ENCODE data around the gene MPPED1. TPM values are rescaled to one million over a fixed set of nuclear protein-coding genes. Genes with fewer than 3 reads are reported as not detected.

MPPED1 gene
- total and polyA plus RNA-seq, 2 of the 13 experiments (the other 11 are each of a cell fraction or from before 2014, with no cell fraction given) = 0.77 TPM; not detected in 1

- TF ChIP-seq ZNF615 (CRISPR knock-in tag; IDR thresholded peaks at IDR 0.05; ENCODE audit: borderline replicate concordance) (no peak), SPEN (CRISPR knock-in tag; IDR thresholded peaks at IDR 0.05; ENCODE audit: low read depth) (no peak)
Measured at GRCh38 chr22:43535741-43536140, 123.9 kb downstream of the MPPED1 start (continued).

GRCh38 chr22:43537019-43537585 is 125.3 kb downstream of the MPPED1 start:
- 30% methylated on average over 13 of the region's 14 CpGs for WGBS (ENCODE audit: low lambda C conversion rate)
- H3K79me2 ChIP-seq (ENCODE audit: insufficient read depth, low read length) = no peaks in the 10 kb centered on the region
- peaks cover 6 to 32% of the 10 kb centered on the region in 2 experiments; a peak in 2 of 5 replicates for H3K27me3 ChIP-seq (ENCODE audit: control insufficient read depth in 1 of 2, insufficient read depth in 2 of 2, low read length in 2 of 2)
- TF ChIP-seq ZNF468 (CRISPR knock-in tag; IDR thresholded peaks at IDR 0.05) = no peak
- no peak for TF ChIP-seq ARNT (IDR thresholded peaks at IDR 0.05)
- TF ChIP-seq ZNF766 (CRISPR knock-in tag; IDR thresholded peaks at IDR 0.05; ENCODE audit: borderline replicate concordance) = no peak
- no peak for TF ChIP-seq USF2 (IDR thresholded peaks at IDR 0.05; ENCODE audit: low read depth, low read length)
- TF ChIP-seq USF2 (CRISPR knock-in tag; IDR thresholded peaks at IDR 0.05; ENCODE audit: borderline replicate concordance) = no peak
- peak; percentile 62 for TF ChIP-seq CTCF (CRISPR knock-in tag; IDR thresholded peaks at IDR 0.05)
- peak; percentile 45 for TF ChIP-seq XRCC5 (optimal IDR thresholded peaks at IDR 0.05; ENCODE audit: low read length)
- TF ChIP-seq SMC3 (IDR thresholded peaks at IDR 0.05; ENCODE audit: low read length) = peak; percentile 55; the same call in 1 of the 2 replicates
- TF ChIP-seq EED (CRISPR knock-in tag; IDR thresholded peaks at IDR 0.05) = no peak
- TF ChIP-seq NR2F1 (CRISPR knock-in tag; IDR thresholded peaks at IDR 0.05) = no peak
- TF ChIP-seq JUND (CRISPR knock-in tag; IDR thresholded peaks at IDR 0.05) = no peak
- TF ChIP-seq GTF3A (CRISPR knock-in tag; conservative IDR thresholded peaks at IDR 0.05) = no peak
- TF ChIP-seq ADNP (CRISPR knock-in tag; IDR thresholded peaks at IDR 0.05) = no peak
- TF ChIP-seq ZNF264 (CRISPR knock-in tag; IDR thresholded peaks at IDR 0.05) = no peak
- TF ChIP-seq MYC (CRISPR knock-in tag; IDR thresholded peaks at IDR 0.05; ENCODE audit: borderline replicate concordance) = no peak
- no peak for TF ChIP-seq PLRG1 (conservative IDR thresholded peaks at IDR 0.05)
- no peak for TF ChIP-seq ZNF431 (CRISPR knock-in tag; IDR thresholded peaks at IDR 0.05; ENCODE audit: borderline replicate concordance, low read depth)
- TF ChIP-seq STAG1 (CRISPR knock-in tag; IDR thresholded peaks at IDR 0.05) = peak; percentile 50
- ATAC-seq (peak; percentile 95), DNase-seq (ENCODE audit: low spot score) (peak; percentile 22), FAIRE-seq (peak; percentile 12)
- intact Hi-C loops (cut with micrococcal nuclease; ENCODE audit: unreplicated experiment) (loop anchor here (5.0 kb wide), 1 partner anchor 150 kb away; no protein-coding TSS in a partner anchor), in situ Hi-C loops (cut with HindIII; ENCODE audit: extremely low pct_ligation_motif_present, low pct_unique_long_range_greater_than_20kb) (no loop called here)
- BruUV-seq (replicated peaks) = no TSS peak
- H3K4me1 ChIP-seq (ENCODE audit: insufficient read depth, low read length) = no peaks in the 10 kb centered on the region
- no peaks in the 10 kb centered on the region for H4K20me1 ChIP-seq (ENCODE audit: insufficient read depth, low read length)
- ChIA-PET POLR2A (no interaction called here), CTCF (ENCODE audit: low intra/inter-chr PET ratio, low total read pairs) (interaction anchor here (1.8 kb wide), 1 partner anchor 149 kb away, joined by 11 read pairs; no protein-coding TSS in a partner anchor)
- H3K36me3 ChIP-seq (replicated peaks in 1 of 2; ENCODE audit: control insufficient read depth in 1 of 2, insufficient read depth in 2 of 2, low read length in 2 of 2) = no peaks in the 10 kb centered on the region
- no peak overlapping the region for H3K9ac ChIP-seq (ENCODE audit: insufficient read depth, low read depth, low read length)
- no peak overlapping the region for H3K27ac ChIP-seq (ENCODE audit: extremely low read length, insufficient read depth, low read length)
- H3K9me3 ChIP-seq (ENCODE audit: low read length) = no peaks in the 10 kb centered on the region
- H2AFZ ChIP-seq (ENCODE audit: low read length) = no peak overlapping the region
- no peak overlapping the region for H3K4me3 ChIP-seq (replicated peaks in 1 of 3; ENCODE audit: insufficient read depth in 1 of 3, low read depth in 2 of 3, low read length in 3 of 3)
- H3K4me2 ChIP-seq (ENCODE audit: low read depth, low read length) = no peak overlapping the region
